PC-9 (cell line): ENCODE data around the gene ZNF526. TPM values are rescaled to one million over a fixed set of nuclear protein-coding genes. Genes with fewer than 3 reads are reported as not detected.

Experiments
- BruUV-seq: library from RNA; stranded (reverse); fragments of 400-500 nt; replicated peaks from 2 replicates; lab custom pipeline; 2021; lab: Mats Ljungman, UMichigan
- CTCF ChIA-PET: fragments of 300-600 bp; sonication (Branson Sonifier 250); formaldehyde crosslinking; loops from one replicate; lab custom pipeline; 2022; ENCODE audit warnings: antibody characterized with exemption; lab: Charles Lee
- POLR2A ChIA-PET: fragments of 300-600 bp; sonication (Branson Sonifier 250); formaldehyde crosslinking; loops from one replicate; lab custom pipeline; 2022; ENCODE audit warnings: antibody characterized with exemption; ENCODE audit not compliant: unreplicated experiment; lab: Charles Lee
- DNase-seq, 2 experiments: peaks; one replicate each; pipeline versions ENCODE4 v3.0.0 to v3.0.0-alpha.2; 2015 to 2022; ENCODE audit warnings: mixed read lengths in 1 of 2
- H2AFZ ChIP-seq: fragments of 200-600 bp; sonication (generic); 2 replicates; pipeline ENCODE4 v1.8.1; 2017; ENCODE audit warnings: antibody characterized with exemption
- H3F3A ChIP-seq: fragments of 200-600 bp; sonication (generic); 2 replicates; pipeline ENCODE4 v1.8.1; 2017; ENCODE audit warnings: antibody characterized with exemption, mild to moderate bottlenecking, low read depth; ENCODE audit not compliant: insufficient read depth
- H3K27ac ChIP-seq: fragments of 200-600 bp; sonication (generic); 2 replicates; pipeline ENCODE4 v1.6.1; 2016; ENCODE audit warnings: mixed run types
- H3K27me3 ChIP-seq: fragments of 200-600 bp; sonication (generic); 2 replicates; pipeline ENCODE4 v1.6.1; 2016; ENCODE audit warnings: low read depth, mixed run types; ENCODE audit not compliant: insufficient read depth
- H3K36me3 ChIP-seq: fragments of 200-600 bp; sonication (generic); 2 replicates; pipeline ENCODE4 v1.6.1; 2016; ENCODE audit warnings: low read depth, mixed run types
- H3K4me1 ChIP-seq: fragments of 200-600 bp; sonication (generic); replicated peaks from 2 replicates; pipeline ENCODE4 v1.6.1; 2016; ENCODE audit warnings: mixed run types; ENCODE audit not compliant: insufficient read depth
- H3K4me2 ChIP-seq: fragments of 200-600 bp; sonication (generic); 2 replicates; pipeline ENCODE4 v1.6.1; 2017; ENCODE audit warnings: mixed run types
- H3K4me3 ChIP-seq: fragments of 200-600 bp; sonication (generic); 2 replicates; pipeline ENCODE4 v1.6.1; 2016; ENCODE audit warnings: mixed run types
- H3K79me2 ChIP-seq: fragments of 200-600 bp; sonication (generic); 2 replicates; pipeline ENCODE4 v1.6.1; 2017; ENCODE audit warnings: low read depth, mixed run types
- H3K9me2 ChIP-seq: fragments of 200-600 bp; sonication (generic); 2 replicates; pipeline ENCODE4 v1.8.1; 2017; ENCODE audit warnings: mild to moderate bottlenecking; ENCODE audit not compliant: insufficient read depth
- H3K9me3 ChIP-seq: fragments of 200-600 bp; sonication (generic); 2 replicates; pipeline ENCODE4 v1.8.1; 2016; ENCODE audit warnings: low read depth; ENCODE audit not compliant: insufficient read depth
- H4K20me1 ChIP-seq: fragments of 200-600 bp; sonication (generic); 2 replicates; pipeline ENCODE4 v1.8.1; 2017; ENCODE audit not compliant: insufficient read depth
- CTCF ChIP-seq: fragments of 200-600 bp; sonication (generic); conservative IDR thresholded peaks from 2 replicates; pipeline ENCODE4 v1.6.1; 2017; ENCODE audit warnings: mixed run types, antibody characterized with exemption, mild to moderate bottlenecking, moderate library complexity
- EZH2 ChIP-seq: fragments of 200-600 bp; sonication (generic); IDR thresholded peaks from 2 replicates; pipeline ENCODE4 v1.8.0; 2017; ENCODE audit warnings: antibody characterized with exemption, low read depth
- intact Hi-C: fragments of 100-400 bp; cut with micrococcal nuclease; formaldehyde crosslinking; loops from one replicate; pipeline ENCODE4 v1.10.0; 2022; ENCODE audit not compliant: unreplicated experiment
- total RNA-seq: library from RNA; stranded (reverse); gene quantifications from 2 replicates; pipeline ENCODE4 v1.2.3, GENCODE V29; 2021

The ZNF526 gene
- total RNA-seq, 1 experiment from 2014 or later, result 13.4 TPM

- CTCF ChIA-PET, result no interaction called here
- H3K36me3 ChIP-seq, result peaks cover 25% of the 10 kb centered on the region
- no peak for TF ChIP-seq EZH2
- no peak for TF ChIP-seq CTCF
Observed at GRCh38 chr19:42214810-42215485, 5.2 kb upstream of the ZNF526 start.

GRCh38 chr19:42216653-42217519, 3.2 kb upstream of the ZNF526 start:
- Histone ChIP-seq H3K4me2 (peak overlapping the region; percentile 89), H2AFZ (peak overlapping the region; percentile 81), H3K27ac (peak overlapping the region; percentile 61), H3K79me2 (peaks cover 89% of the 10 kb centered on the region), H3K4me3 (peak overlapping the region; percentile 75), H3K9me3 (no peaks in the 10 kb centered on the region), H3K4me1 (peaks cover 39% of the 10 kb centered on the region), H4K20me1 (peaks cover 32% of the 10 kb centered on the region), H3K9me2 (no peaks in the 10 kb centered on the region), H3K36me3 (peaks cover 14% of the 10 kb centered on the region), H3F3A (peaks cover 10% of the 10 kb centered on the region; the same call in 1 of the 2 replicates), H3K27me3 (no peaks in the 10 kb centered on the region)
- intact Hi-C loops, result loop anchor here (1.0 to 5.0 kb wide), 2 partner anchors 10 to 65 kb away; no protein-coding TSS in a partner anchor
- peak; percentile 40 to 45 for DNase-seq
- ChIA-PET POLR2A (interaction anchor here (0.9 kb wide), 1 partner anchor 9 kb away, joined by 3 read pairs; no protein-coding TSS in a partner anchor), CTCF (interaction anchor here (0.6 kb wide), 1 partner anchor 8 kb away, joined by 3 read pairs; no protein-coding TSS in a partner anchor)
- TSS peak; percentile 20 for BruUV-seq
- TF ChIP-seq EZH2 (no peak), CTCF (no peak)

More at GRCh38 chr19:42214810-42215485, 5.2 kb upstream of the ZNF526 start:
- POLR2A ChIA-PET, result interaction anchor here (0.7 kb wide), 1 partner anchor 139 kb away, joined by 5 read pairs; the partner anchor contains the start of gene ZNF574
- intact Hi-C loops, result loop anchor here (2.0 to 5.0 kb wide), 2 partner anchors 24 to 67 kb away; no protein-coding TSS in a partner anchor
- peaks cover 40% of the 10 kb centered on the region for H3K4me1 ChIP-seq
- peaks cover 88% of the 10 kb centered on the region for H3K79me2 ChIP-seq
- H3K9me3 ChIP-seq, result no peaks in the 10 kb centered on the region
- no peak overlapping the region for H2AFZ ChIP-seq
- no peak overlapping the region for H3K27ac ChIP-seq
- peak overlapping the region; percentile 89 for H3K4me2 ChIP-seq
- BruUV-seq, result no TSS peak
- DNase-seq, result no peak
- H3K27me3 ChIP-seq, result no peaks in the 10 kb centered on the region
- H3K9me2 ChIP-seq, result no peaks in the 10 kb centered on the region
- H4K20me1 ChIP-seq, result peaks cover 32% of the 10 kb centered on the region
- peak overlapping the region; percentile 75; the same call in 1 of the 2 replicates for H3K4me3 ChIP-seq
- H3F3A ChIP-seq, result peaks cover 20% of the 10 kb centered on the region; the same call in 1 of the 2 replicates
